Embryonic facial prominence (tissue), 1 donor: Measurements from ENCODE around the gene SAC3D1.
"Not testable (repeated sequence)": the region's sequence is repeated elsewhere in the genome, so short reads cannot be mapped to it uniquely, and the experiment has no call there.

Source experiments
- DNase-seq: peaks from one replicate; pipeline ENCODE4 v3.0.0-alpha.2; 2016; ENCODE audit errors: extremely low spot score

SAC3D1 gene

DNA sequence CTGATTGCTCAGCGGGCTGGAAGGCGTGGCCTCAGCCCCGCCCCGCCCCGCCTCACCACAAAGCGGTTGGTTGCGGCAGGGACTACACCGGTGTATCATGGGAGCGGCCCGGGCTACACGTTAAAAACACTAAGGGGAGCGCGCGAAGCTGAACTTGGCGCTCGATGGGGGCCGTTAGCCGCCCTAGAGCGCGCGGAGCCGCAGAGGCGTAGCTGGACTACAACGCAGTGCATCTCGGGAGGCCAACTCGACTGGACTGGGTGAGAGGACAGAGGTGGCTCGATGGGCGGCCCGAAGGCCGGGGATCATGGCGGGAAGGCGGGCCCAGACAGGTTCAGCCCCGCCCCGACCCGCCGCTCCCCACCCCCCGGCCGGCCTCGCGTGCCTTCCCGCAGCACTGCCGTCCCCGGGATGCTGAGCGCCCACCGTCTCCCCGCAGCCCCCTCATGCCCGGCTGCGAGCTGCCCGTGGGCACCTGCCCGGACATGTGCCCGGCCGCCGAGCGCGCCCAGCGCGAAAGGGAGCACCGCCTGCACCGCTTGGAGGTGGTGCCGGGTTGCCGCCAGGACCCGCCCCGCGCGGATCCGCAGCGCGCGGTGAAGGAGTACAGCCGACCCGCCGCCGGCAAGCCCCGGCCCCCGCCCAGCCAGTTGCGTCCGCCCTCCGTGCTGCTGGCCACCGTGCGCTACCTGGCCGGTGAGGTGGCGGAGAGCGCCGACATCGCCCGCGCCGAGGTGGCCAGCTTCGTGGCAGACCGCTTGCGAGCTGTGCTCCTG lies at the start of gene SAC3D1:
TSS of gene SAC3D1 (plus strand) at position 364 of the 776 bp plus-strand sequence. CDS start at position 447, 83 bp downstream.
- DNase-seq = peak; percentile 68

DNA sequence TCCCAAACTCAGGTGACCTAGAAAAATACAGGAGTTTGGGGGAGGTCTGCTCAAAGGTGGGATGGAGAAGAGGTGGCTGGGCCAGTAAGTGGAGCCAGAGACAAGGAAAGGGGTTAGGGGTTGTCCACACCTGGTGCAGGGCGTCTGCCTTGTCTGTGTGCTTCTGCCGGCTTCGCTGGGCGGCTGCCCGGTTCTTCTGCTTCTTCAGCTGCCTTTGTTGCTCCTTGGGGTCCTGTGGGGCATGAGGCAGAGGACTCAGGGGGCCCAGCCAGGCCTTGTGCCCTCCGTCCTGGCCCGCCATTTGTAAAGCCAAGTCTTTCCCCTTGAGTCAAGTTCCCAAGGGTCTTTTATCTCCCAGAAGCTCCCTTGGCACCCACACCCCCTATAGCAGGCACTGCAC lies 46.7 kb upstream of the SAC3D1 start:
- DNase-seq = no peak

DNA sequence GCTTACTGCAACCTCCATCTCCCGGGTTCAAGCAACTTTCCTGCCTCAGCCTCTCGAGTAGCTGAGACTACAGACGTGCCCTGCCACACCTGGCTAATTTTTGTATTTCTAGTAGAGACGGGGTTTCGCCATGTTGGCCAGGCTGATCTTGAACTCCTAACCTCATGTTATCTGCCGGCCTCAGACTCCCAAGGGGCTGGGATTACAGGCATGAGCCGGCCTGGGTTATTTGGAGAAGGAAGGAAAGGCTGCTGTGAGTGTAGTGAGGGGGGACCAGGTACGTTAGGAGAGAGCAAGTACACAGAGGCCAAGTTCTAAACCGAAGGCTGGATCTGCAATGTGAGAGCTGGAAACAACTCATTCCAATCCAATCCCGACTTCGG lies 44.7 kb upstream of the SAC3D1 start:
- DNase-seq = no peak

DNA sequence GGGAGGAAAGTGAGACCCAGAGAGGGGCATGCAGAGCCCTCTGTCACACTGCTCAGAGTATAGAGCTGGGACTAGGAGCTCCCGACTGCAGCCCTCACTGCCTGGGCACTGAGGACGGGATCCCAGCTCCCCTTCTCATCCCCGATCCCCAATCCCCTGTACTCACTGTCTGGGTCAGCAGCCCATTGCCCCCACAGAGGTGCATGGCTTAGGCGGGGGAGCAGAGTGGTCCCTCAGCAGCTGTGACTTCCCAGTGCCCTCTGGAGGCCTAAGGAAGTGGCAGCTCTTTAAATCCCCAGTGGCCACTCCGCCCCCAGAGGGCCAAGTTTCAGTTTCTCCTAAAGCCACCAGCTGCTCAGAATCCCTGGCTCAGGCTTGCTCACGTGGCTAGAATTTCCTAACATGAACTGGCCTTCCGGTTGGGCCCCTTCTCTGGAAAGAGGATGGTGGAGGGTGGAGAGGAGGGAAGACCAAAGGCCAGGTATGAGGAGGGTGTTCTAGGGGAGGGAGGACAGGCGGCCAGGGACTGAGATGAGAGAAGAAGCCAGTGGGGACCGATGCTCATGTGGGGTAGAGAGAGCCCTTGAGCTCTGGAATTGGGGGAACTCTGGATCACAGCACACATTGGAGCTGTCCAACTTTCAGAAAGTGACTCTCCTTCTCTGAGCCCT lies 44.2 kb upstream of the SAC3D1 start, which contains the start of gene BATF2:
TSS of gene BATF2 (minus strand) at position 262 of the 671 bp plus-strand sequence. CDS start at position 205, 57 bp downstream.
- DNase-seq = no peak

DNA sequence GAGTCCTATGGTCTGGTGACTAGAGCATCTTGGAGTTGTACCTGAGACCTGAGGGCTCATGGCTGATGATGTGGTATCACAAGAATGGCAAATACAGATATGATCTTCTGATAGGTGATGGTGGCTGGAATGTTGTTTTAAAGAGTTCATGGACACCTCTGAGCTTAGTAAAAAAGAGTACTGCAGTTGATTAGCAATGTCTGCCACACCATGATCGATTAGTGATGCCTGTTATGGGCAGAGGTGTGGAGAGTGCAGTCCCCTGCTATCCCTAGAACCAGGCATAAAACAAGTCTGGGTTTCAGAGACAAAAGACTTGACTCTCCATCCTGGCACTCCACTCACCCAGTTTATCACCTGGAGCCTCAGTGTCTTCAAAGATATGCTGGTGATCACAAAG lies 42.9 kb upstream of the SAC3D1 start:
- no peak for DNase-seq

DNA sequence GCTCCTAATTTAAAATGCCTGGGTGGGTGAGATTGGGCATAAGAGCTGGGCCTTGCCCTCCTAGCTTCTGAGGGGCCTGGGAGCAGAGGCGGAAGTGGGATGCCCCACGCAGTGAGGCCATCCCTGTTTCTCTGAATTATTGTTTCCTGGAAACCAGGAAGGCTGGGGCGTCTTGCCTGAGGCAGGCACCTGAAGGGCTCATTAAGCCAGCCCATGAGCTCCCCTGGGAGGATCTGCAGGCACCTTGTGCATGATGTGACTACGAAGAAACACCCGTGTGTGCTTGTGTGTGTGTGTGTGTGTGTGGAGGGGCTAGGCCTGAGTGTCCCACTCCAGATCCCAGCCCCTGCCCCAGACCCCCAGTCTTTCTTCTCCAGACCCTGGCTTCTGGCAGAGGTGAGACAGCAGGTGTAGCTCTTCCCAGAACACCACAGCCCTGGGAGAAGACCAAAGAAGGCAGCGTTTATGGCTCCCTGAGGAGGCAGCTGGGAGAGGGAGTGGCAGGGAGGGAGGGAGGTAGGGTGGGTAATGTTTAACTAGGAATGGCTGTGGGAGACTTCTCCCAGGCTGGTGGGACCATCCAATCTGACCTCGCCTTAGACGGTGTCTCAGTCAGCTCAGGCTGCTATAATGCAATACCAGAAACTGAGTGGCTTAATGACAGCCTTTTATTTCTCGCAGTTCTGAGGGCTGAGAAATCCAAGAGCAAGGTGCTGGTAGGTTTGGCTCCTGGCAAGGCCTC lies 42.1 kb upstream of the SAC3D1 start:
- DNase-seq = no peak

DNA sequence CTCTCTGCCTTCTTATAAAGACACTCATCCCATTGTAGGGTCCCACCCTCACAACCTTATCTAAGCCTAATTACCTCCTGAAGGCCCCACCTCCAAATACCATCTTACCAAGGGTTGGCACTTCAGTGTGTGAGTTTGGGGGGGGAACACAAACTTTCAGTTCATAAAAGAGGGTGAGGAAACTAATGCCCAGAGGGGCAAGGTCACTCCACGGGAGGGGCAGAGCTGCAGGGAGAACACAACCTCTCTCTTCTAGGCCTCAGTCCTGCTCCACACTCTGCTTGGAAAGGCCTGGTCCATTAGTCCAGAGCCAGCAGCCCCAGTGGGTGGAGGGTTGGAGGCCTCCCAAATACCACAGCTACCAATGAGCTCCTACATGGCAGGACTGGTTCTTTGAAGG lies 41.5 kb upstream of the SAC3D1 start:
- DNase-seq = no peak

DNA sequence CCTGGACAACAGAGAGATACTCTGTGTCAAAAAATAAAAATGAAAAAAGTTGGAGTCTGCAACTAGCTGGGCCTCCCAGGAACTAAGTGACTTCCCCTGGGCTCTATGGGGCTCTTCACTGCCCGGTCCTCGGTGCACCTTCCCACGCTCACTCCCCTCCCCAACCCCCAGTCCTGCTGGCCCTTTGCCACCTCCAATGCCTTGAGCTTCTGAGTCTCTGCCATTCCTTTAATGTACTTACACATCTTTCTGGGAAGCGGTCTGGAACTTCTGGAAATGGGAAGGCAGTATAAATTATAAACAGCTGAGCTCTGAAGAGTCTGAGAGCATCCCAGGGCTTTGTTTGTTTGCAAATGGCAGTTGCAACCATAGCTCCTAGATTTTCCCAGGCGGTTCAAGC lies 38.3 kb upstream of the SAC3D1 start:
- no peak for DNase-seq

DNA sequence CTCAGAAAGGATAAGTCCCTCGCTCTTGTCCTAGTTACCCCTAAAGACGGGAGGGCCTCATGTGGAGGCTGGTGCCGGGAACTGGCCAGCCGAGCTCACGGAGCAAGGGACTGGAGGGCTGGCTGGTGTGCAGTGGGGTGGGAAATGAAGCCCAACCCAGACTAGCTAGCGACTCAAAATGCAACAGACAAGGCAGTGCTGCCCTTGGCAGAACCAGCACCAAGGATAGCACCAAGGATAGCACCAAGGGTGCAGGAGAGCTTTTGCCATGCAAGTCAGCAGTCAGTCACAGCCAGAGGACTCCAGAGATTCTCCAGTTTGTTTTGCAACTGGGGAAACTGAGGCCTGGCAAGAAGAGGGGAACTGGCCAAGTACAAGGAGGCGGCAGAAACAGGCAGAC lies 37.7 kb upstream of the SAC3D1 start:
- DNase-seq = no peak

DNA sequence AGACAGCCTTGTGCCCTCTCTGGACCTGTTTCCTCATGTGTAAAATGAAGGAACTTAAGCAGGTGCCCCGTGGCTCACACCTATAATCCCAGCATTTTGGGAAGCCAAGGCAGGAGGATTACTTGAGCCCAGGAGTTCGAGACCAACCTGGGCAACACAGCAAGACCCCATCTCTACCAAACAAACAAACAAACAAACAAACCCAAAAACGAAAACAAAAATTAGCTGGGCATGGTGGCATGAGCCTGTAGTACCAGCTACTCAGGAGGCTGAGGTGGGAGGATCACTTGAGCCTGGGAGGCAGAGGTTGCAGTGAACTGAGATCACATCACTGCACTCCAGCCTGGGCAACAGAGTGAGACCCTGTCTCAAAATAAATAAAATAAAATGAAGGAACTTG lies 37.0 kb upstream of the SAC3D1 start:
- DNase-seq = not testable (repeated sequence)

DNA sequence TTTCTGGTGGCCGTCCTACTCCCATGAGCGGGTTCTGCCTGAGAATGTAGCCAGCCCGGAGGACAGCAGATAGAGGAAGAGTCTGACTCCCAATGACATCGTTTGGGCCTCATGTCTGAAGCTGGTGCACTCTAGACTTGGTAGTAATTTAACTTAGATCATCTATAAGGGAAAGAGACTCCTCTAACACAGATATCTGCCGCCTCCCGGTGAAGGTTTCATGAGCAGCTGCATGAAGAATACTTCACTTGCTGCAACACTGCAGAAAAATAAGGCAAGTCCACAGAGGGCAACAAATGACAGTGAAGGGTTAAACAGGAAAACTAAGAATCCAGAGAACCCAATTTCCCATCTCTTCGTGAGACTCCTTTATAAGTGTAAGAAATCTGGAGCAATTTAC lies 33.0 kb upstream of the SAC3D1 start:
- DNase-seq = no peak

DNA sequence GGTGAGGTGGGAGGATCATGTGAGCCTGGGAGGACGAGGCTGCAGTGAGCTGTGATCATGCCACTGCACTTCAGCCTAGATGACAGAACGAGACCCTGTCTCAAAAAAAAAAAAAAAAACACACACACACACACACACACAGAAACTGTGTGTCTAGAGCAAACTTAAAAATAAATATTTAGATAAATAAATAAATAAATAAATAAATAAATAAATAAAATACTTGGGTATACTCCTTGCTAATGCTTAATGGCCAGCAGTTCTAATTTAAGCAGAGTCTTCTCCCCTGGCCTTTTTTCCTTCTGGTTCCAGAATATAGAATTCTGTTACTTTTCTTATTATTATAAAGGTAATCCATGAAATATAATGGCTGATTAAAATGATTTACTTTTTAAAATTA lies 32.1 kb upstream of the SAC3D1 start:
- no peak for DNase-seq

DNA sequence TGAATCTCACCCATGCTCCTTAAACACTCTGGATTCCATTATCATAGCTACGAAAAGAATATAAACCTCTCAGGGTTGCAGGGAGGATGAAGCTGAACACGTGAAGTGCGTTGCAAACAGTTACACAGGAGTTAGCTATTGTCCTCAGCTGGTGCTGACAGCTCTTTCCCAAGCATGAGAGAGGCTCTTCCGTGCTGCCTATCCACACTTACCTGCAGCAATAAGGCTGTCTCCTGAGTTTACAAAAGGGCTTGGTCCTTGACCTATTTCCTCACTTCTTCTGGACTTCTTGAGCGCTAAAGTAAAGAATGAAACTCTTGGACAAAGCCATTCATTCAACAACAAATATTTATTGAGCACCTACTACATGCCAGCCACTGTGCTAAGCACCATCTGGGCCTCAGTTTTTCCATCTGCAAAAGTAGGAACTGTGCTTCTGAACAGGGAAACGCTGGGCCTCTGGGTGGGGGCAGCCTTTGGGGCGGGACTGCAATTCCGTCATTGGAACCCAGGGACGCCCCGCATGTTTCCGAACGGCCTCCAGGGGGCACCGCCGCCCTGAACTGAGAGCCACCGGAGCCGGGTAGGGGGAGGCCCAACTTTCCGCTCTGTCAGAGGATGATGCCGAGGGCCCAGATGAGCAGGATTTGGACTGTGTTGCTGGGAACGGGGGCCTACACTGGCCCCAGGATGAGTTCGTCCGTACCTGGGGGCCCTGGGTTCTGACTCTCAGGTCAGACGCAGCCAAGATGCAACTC lies 27.7 kb upstream of the SAC3D1 start:
- peak; percentile 81 for DNase-seq

DNA sequence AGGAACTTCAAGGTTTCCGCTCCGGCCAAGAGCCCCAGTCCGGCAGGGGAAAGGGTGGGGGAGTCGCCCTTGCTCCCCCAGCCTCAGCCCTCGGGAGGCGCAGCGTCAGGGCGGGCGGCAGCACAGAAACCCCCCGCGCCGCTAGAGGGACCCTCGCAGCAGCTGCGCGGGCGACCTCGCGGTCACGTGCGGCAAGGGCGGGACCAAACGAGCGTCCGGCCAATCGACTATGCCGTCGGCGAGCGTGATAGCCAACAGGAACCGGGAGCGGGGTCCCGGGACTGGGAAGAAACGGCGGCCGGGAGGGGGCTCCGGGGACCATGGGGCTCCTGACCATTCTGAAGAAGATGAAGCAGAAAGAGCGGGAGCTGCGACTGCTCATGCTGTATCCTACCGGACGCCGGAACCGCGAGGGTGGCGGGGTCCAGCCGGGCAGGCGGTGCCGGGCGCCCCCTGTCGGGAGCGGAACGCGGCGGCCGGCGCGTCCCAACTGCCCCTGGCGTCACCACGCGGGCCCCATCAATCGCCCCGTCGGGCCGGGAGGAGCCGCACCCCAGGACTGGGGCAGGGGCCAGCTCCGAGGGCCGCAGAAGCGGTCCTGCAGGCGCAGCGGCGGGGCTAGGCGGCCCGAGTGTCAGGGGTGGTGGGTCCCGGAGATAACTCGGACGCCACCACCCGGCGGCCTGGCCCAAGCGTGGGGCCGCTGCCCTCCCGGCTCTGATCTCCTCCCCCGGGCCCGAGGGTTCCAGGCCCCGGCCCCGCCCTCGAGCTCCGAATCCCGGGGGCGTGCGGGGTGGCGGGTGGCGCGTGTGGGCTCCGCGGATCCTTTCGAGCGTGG lies 26.9 kb upstream of the SAC3D1 start, which contains the start of gene ARL2:
TSS of gene ARL2 (plus strand) at position 273 of the 838 bp plus-strand sequence. CDS start at position 321, 48 bp downstream.
- DNase-seq = peak; percentile 81

DNA sequence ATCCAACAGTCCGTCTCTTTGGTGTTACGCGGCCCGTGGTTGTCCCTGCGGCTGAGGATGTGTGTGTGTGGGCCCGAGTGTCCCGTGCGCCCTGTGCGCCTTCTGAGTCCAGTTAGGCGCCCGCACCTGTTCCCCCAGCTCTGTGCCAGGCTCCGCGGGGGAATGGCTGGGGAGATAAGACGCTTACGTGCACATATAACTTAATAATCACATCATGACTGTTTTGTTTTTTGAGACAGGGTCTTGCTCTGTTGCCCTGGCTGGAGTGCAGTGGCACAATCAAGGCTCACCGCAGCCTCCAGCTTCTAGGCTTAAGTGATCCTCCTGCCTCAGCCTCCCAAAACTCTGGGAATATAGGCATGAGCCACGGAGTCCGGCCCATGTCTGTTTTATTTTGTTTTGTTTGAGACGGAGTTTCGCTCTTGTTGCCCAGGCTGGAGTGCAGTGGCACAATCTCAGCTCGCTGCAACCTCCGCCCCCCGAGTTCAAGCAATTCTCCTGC lies 26.2 kb upstream of the SAC3D1 start:
- DNase-seq = no peak

DNA sequence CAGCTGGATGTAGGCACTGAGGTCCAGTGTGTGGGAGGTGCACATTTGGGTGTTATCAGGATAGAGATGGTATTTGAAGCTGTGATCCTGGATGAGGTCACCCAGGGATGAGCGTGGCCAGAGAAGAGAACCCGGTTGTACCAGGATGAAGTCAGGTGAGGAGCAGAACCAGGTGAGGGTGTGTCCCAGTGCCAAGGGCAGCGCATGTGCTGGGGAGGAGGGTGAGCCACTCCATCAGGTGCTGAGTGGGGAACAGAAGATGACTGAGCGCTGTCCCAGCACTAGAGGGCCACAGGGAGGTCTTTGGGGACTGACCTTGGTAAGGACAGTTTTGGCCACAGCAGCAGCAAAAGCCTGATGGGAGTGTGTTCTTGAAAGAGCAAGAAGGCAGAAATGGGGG lies 24.3 kb upstream of the SAC3D1 start:
- DNase-seq = no peak

DNA sequence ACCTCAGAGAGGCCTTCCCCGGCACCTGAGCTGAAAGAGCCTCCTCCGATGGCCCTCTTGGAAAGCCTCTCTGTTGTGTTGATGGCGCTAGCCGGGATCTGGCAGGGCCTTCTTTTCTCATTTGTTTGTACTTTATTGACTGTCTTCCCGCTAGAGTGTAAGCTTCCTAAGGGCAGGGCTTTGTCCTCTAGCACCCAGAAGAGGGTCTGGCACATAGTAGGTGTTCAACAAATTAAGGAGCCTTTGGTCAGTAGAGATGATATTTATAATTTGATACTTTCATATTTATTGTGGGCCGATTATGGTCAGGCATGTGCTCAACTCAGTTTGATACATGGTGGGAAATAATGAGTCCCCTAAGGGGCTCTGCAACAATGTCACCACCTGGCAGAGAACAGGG lies 23.1 kb upstream of the SAC3D1 start:
- DNase-seq = no peak

DNA sequence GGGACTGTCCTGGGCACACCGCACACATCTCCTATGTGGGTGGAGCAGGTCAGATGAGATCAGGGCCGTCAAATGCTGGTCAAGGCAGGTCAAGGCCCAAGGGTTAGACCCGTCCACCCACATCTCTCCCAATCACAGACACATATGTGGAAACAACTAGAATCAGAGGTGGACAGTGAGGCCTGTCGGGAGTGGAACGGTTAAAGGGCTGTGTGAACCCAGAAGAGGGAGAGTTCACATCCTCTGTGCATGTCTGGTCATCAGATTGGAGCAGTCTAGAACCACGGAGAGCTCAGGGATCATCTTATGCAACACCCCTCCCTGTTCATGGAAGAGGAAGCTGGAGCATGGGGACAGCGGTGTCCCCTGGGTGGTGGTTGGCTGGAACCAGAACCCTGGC lies 21.2 kb upstream of the SAC3D1 start:
- DNase-seq = no peak

DNA sequence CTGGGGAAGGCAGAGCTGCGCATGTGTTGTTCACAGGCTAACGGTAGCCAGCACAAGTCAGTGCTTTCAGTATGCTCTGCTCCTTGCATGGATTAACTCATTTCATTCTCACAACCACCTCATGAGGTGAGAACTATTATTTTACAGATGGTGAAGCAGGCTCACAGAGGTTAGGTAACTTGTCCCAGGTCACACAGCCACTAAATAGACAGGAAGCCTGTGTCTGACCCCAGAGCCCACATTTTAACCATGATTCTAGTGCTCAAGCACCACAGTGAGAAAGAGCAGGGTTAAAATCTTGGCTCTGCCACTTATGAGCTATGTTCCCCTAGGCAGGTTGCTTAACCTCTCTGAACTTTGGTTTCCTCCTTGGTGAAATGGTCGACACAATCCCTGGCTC lies 20.0 kb upstream of the SAC3D1 start:
- DNase-seq = no peak

DNA sequence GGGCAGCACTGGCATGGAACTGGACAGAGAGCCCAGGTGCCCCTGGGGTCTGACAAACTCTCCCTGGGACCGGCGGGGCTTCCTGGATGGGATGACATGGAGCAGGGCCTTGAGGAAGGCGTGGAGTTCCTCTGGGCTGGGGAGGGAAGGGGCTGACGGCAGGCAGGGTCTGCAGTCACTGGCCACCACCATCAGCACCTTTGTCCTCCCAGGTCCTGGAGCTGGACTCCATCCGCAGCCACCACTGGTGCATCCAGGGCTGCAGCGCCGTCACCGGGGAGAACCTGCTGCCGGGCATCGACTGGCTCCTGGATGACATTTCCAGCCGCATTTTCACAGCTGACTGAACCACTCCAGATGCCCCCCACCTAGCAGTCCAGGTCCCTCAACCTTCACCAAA lies 19.5 kb upstream of the SAC3D1 start:
- DNase-seq = no peak

DNA sequence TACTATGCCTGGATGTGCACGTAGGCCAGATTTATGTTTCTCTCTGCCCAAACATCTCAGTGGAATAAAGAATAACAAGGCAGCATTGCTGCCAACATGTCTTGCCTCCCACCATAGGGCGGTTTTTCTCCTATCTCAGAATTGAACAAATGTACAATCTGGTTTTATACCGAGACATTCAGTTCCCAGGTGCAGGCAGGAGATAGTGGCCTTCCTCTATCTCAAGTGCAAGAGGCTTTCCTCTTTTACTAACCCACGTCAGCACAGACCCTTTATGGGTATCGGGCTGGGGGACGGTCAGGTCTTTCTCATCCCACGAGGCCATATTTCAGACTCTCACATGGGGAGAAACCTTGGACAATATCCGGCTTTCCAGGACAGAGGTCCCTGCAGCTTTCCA lies 17.5 kb upstream of the SAC3D1 start:
- DNase-seq = not testable (repeated sequence)
